Measurements from ENCODE around the gene SEC11A. TPM values are rescaled to one million over a fixed set of nuclear protein-coding genes. Genes with fewer than 3 reads are reported as not detected.

SEC11A gene
- polyA plus RNA-seq, 1 donor from 2014 or later = 117 TPM

DNA sequence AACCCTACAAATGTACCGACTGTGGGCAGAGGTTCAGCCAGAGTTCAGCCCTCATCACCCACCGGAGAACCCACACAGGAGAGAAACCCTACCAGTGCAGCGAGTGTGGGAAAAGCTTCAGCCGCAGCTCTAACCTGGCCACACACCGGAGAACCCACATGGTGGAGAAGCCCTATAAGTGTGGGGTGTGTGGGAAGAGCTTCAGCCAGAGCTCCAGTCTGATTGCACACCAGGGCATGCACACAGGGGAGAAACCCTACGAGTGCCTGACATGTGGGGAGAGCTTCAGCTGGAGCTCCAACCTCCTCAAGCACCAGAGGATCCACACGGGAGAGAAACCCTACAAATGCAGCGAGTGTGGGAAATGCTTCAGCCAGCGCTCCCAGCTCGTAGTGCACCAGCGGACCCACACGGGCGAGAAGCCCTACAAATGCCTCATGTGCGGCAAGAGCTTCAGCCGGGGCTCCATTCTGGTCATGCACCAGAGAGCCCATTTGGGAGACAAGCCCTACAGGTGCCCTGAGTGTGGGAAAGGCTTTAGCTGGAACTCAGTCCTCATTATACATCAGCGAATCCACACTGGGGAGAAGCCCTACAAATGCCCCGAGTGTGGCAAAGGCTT is 94.5 kb downstream of the SEC11A start:
- H3K27ac Mint-ChIP-seq = peak overlapping the region in 1 of 3 donors; percentile 23

DNA sequence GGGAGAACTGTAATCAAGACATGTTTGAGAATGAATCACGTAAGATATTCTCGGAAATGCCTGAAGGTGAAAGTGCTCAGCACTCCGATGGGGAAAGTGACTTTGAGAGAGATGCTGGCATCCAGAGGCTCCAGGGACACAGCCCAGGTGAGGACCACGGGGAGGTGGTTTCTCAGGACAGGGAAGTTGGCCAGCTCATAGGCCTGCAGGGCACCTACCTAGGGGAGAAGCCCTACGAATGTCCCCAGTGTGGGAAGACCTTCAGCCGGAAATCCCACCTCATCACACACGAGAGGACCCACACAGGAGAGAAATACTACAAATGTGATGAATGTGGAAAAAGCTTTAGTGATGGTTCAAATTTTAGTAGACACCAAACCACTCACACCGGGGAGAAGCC is 95.3 kb downstream of the SEC11A start:
- H3K4me3 Mint-ChIP-seq = no peak overlapping the region
- H3K9me3 Mint-ChIP-seq = peaks cover 4 to 20% (median 19%) of the 10 kb centered on the region in 3 donors
- H3K27me3 Mint-ChIP-seq = no peaks in the 10 kb centered on the region
- H3K4me1 Mint-ChIP-seq = peaks cover 0 to 9% (median 0%) of the 10 kb centered on the region in 3 donors
- H3K27ac Mint-ChIP-seq = peak overlapping the region in 1 of 3 donors; percentile 4
- H3K36me3 Mint-ChIP-seq = peaks cover 23% of the 10 kb centered on the region

More for the DNA sequence above, 94.5 kb downstream of the SEC11A start:
- Mint-ChIP-seq H3K4me3 (peak overlapping the region in 1 of 4 donors; percentile 75), H3K36me3 (peaks cover 21% of the 10 kb centered on the region), H3K4me1 (peaks cover 0 to 6% (median 0%) of the 10 kb centered on the region in 3 donors), H3K9me3 (peaks cover 4 to 20% (median 19%) of the 10 kb centered on the region in 3 donors), H3K27me3 (no peaks in the 10 kb centered on the region)

Other genes starting within 250 kb of the SEC11A start
- gene ZSCAN2, start 115.1 kb downstream of the SEC11A start, polyA plus RNA-seq = 13.1 TPM
- 16.4 TPM for gene WDR73, start 61.9 kb downstream of the SEC11A start, polyA plus RNA-seq
- 5.1 TPM for gene NMB, start 57.9 kb downstream of the SEC11A start, polyA plus RNA-seq
- gene ZNF592, start 32.5 kb upstream of the SEC11A start, polyA plus RNA-seq = 11.9 TPM
- gene ALPK3, start 101.2 kb upstream of the SEC11A start, polyA plus RNA-seq = not detected
- not detected for gene SLC28A1, start 168.5 kb upstream of the SEC11A start, polyA plus RNA-seq